Hematopoietic multipotent progenitor cell treated with erythropoietin and hydrocortisone succinate and interleukin-3 and kit ligand, for 4 days (in vitro differentiated cells): ENCODE results near the gene RNF169.

Experiments used
- DNase-seq: peaks from one replicate; pipeline ENCODE4 v3.0.0-alpha.2; 2015

The RNF169 gene, protein sequence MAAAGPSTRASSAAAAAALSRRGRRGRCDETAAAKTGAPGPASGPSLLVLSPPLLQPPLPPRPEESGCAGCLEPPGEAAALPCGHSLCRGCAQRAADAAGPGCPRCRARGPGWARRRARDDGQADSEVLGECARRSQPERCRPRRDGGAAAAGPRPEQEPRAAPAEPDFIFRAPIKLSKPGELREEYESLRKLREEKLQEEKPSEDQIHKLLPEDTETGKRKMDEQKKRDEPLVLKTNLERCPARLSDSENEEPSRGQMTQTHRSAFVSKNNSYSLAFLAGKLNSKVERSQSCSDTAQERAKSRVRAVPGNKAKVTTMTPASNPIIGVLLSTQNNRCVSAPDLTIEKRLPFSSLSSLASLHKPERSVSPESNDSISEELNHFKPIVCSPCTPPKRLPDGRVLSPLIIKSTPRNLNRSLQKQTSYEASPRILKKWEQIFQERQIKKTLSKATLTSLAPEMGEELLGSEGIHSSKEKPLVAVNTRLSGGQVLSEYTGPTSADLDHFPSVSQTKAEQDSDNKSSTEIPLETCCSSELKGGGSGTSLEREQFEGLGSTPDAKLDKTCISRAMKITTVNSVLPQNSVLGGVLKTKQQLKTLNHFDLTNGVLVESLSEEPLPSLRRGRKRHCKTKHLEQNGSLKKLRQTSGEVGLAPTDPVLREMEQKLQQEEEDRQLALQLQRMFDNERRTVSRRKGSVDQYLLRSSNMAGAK

DNA sequence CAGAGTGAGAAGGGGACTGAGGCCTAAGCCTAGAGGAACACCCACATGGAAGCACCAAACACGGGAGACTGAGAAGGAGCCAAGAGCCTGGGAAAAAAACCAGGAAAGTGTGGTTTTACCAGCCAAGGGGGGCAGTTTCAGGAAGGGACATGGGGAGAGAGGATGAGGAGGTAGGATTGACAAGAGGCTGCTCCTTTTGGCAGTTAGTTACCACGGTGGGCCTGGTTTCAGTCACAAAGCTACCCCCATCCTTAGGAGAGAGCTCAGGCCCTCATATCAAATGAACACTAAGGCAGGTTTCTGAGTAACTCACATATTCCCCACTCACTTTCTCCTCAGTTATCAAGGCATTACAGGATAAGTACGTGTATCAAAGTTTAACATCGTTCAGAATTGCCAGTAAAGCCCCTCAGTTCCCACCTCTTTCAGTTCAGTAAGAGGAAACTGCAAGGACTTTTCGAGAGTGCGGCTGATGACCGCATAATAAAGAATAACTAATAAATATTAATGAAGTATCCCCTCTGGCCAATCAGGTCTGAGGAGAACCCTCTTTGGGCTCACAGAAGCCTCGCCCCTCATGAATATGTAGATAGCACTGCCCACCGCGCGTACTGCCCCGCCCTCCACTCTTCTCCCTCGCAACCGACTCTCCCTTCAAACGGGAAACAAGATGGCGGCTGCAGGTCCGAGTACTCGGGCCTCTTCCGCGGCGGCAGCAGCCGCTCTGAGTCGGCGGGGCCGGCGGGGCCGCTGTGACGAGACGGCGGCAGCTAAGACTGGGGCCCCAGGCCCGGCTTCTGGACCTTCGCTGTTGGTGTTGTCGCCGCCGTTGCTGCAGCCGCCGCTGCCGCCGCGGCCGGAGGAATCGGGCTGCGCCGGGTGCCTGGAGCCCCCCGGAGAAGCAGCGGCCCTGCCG, at the start of gene RNF169:
Gene RNF169, plus strand, starts transcription at position 639 of the 916 bp plus-strand sequence. Its CDS starts 32 bp downstream, at position 671.
- peak; percentile 99 for DNase-seq

DNA sequence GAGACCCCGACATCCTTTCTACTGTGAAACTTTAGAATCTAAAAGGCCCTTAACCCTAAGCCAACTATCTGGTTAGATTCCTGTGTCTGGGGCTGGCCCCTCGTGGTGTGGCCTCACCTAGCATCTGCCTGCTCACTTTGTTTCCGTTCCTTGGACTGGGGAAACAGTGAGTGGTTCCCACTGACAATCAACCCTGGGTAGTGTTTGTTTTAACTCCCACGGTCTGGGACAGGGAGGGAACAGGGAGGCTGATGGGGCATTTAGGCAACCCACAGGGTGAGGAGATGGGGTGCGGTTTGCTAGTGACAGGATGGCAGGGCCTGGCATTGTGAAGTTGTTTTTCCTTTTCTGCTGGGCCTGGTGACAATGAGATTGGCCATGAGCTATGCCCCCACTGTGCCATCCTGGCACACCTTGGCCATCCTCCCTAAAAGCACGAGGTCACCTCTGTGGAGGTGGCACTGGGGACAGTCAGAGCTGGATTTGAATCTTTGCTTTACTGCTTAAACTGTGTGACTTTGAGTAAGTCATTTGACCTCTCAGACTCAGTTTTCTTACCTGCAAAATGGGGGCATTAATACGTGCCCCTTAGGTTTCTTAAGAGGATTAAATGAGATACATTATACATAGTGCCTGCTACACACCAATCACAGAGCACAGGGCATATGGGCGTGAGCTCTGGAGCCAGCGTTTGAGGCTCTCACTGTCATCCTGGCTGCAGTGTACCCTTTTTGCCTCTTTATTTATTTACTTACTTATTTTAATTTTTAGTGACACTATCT, 48.8 kb upstream of the RNF169 start:
- no peak for DNase-seq

DNA sequence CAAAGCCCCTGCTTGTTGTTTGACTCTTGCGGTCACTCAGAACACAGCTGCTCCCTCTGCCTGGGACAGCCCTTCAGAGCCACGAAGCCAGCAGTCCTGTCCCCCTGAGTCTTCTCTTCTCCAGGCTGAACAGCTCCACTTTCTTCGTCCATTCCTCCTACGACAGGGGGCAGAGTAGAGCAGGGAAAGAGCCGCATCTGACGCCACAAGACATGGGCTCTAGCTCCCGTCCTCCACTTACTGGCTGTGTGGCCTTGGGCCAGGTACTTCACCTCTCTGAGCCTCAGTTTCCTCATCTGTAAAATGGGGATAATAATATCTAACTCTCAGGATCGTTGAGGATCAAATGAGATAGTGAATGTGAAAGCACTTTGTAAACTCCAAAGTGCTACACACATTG, 47.3 kb upstream of the RNF169 start:
- peak; percentile 43 for DNase-seq

DNA sequence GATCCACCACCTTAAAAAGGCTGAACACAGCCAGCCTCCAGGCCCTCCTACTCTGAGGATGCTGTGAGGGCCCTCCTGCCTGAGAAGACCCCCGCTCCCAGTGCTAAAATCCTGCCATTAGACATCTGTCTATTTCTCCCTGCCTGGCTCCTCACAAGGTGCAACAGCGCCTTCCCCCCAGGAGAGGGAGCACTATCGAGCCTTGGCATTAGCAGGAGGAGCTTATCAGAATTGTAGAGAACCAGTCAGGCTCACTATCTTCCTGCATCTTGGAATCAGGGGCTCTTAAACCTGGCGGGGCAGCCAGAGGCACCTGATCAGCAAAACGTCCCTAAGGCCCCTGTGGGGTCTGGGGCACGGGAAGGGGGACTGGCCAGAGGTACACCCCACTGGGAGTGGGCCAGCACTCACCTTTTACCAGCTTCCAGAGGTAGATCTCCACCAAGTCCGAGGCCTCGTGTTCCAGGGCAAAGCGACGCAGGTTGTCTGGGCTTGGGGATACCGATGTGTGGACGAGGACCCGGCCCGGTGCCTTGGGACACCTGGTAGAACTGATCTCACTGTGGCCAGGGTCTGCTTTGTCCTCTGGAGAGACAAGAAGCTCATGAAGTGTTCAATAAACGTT, 46.2 kb upstream of the RNF169 start:
- DNase-seq = peak; percentile 84

DNA sequence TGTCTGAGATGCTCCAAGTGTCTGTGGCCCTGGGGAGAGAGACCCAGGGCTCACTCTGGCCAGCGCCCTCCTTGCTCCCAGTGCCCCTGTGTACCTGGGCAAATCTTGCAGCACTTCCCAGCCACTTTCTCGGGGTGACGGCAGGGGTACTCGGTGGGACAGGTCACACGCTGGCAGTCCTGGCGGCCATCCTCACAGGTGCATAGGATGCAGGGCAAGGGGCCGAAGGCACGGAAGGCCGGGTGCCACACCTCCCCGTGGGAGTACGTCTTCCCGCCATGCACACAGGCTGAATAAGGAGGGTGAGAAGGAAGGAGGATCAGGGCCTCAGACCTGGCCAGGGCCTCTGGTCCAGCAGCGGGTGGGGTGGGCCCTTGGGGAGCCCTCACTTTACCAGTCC, 45.4 kb upstream of the RNF169 start:
- no peak for DNase-seq

DNA sequence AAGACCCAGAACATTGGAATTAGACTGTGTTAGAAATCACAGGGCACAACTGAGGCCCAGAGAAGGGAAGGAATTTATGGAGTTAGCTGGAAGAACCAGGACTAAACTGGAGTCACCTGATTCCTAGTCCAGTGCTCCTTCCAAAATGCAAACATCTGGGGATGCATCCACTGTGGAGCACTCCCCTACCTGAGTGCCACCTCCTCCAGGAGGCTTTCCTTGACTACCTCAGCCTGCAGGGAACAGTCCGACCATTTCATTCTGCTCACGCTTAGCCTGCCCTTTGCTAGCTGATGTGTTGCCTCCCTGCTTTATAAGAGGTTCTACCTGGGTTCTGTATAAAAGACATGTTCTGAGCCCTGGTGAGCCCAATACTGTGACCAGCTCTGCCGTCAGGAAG, 41.5 kb upstream of the RNF169 start:
- no peak for DNase-seq

DNA sequence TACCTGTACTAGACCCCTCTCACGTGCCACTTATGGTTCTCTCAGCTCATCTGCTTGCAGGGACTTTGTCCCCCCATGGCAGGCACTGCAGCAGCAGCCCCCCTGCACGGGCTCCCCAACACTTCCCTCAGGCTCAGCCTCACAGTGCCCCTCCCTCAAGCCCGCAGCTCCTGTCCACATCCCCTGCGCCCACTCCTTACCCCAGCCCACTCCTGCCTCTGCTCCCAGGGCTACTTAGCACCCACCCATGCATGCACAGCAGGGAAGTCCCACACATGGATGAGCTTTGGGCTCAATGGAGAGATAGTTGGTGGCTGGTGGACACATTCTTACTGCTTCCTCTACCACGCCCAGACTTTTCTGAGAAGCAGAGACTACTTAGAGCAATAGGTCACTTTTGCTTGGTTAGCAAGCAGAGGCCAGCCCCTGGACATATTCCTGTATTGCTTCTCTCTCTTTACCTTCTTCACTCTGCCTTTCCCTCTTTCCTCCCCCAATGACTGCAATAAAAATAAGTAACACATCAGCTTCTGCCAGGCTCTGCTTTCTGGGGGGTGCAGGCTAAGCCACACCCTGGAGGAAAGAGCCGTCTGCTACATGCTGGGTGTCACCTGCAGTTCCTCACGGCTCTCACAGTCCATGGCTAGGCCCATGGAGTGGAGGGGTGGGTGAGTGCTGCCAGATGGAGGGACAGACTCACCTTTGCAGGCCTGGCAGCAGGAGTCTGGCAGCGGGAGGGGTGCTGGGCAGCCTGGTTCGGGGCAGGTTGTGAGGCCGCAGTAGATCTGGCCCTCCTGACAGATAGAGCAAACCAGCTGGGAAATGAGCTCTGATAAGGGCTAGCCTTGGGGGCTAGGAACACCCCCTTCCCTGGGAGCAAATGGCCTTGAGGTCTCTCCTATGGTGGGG, 40.8 kb upstream of the RNF169 start:
- DNase-seq = no peak

DNA sequence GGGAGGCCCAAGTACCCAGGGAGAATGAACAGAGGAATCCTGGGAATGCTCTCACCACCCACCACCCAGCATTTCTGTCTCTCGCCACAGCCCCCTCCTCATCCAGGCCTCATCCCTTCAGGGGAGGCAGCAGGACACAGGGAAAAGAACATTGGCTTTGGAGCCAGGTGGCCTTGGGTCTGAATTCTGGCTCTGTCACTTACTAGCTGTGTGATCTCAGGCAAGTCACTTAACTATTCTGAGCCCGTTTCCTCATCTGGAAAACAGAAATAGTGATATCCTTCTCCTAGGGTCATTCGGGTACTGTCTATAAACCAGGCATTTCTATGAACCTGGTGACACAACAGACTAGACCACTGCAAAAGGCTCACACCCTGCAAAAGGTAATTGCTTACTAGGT, 39.5 kb upstream of the RNF169 start:
- no peak for DNase-seq

DNA sequence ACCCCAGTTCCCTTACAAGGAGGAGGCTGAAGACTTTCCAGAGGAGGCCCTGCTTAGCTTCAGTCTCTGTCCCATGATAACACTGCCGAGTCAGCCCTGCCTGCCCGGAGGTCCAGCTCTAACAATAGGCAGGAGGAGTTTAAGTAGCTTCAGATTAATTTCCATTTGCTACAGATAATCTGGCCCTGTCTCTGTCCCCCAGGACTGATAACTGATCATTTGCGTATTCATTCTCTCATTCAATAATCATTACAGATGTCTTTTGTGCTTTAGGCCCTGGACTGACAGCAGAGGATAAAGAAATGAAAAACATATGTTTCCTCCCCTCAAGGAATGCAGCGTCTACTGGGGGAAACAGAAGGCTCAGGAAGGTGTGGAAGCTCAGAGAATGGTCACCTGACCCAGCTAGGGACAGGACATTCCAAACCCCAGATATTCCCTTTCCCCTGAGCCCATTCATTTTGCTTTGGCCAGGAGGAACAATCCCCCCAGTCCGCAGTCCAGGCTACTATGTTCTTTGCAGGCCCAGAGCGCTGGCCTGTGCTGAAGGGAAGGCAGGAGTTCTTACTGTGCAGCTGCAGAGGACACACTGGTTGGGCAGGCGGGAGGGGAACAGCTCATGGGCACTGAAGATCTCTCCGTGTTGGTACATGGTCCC, 38.2 kb upstream of the RNF169 start:
- DNase-seq = peak; percentile 43

DNA sequence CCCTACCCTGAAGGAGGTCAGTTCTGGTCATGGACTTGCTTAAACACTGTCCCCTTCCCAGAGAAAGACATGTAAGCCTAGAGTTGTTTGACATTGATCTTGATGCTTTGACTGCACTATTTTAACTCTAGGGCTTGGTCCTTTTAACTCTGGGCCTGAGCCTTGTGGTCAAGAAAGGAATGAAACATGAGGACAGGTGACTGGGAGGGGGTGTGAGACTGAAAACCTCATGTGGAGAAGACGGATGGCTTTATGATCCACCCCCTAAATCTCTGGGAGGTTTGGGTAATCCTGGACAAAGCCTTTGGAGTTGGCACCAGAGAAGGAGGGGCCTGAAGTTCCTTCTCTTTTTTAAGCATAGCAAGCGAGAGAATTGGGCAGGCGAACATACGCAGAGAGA, 35.0 kb upstream of the RNF169 start:
- DNase-seq = no peak

DNA sequence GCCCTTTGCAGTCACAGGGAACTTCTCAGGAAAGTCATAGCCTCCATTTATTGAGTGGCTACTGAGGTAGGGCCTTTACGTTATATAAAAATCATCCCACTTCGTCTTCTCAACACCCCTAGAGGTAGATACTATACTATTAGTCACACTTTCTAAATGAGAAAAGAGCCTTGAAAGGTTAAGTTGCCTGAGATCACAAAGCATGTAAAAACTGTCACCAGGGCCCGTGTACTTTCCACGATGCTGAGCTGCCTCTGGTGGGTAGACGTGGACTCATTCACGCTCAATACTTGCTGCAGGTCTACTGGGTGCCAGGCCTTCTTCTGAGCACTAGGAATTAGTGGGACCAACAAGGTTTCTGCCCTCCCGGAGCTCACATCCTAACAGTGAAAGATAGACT, 33.7 kb upstream of the RNF169 start:
- DNase-seq = no peak

DNA sequence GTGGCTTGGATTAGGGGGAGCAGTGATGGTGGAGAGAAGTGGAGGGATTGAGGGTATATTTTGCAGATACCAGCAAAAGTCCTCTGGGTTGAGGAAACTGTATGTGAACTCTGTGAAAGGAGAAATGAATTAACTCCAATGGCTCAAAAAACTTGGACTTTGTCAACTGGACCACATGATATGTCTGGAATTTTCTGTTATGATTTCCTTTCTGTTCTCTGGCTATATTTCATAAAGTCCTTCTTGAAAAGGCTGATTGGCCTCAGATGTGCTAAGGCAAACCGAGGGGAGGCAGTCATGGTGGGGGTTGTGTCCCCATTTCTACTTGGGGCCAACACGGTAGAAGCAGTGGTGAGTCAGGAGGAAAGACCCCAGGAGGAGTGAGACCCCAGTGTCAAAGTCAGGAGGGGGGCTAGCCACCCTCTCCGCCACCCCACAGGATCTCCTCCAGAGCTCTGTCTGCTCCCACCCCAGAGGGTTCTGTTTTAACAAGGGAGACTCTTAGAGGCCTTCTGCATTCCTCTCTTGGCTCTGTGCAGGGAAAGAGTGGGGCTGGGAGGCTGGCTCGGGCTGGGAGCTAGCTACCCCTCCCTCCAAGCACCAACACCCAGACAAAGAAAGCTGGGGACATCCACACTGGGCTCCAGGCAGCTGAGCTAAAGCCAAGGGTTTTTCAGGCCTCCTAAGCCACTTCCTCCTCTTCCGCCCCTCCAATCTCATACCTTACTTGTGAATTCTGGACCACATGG, 31.3 kb upstream of the RNF169 start:
- no peak for DNase-seq

DNA sequence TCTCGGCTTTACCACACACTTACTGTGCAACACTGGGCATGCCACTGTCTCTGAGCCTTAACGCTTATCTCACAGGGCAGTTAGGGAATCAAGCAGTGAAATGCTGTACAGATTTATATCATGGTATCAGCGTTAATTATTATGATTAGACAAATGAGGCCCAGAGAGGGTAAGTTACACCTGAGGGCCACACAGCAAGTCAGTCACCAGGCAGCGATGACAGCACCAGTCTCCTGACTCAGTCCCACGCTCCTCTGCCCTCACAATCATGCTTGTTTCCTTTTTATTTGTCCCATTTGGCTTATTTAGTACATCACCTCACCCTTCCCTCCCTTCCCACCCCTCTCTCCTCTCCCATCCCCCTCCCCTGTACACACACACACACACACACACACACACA, 29.6 kb upstream of the RNF169 start:
- DNase-seq = no peak

DNA sequence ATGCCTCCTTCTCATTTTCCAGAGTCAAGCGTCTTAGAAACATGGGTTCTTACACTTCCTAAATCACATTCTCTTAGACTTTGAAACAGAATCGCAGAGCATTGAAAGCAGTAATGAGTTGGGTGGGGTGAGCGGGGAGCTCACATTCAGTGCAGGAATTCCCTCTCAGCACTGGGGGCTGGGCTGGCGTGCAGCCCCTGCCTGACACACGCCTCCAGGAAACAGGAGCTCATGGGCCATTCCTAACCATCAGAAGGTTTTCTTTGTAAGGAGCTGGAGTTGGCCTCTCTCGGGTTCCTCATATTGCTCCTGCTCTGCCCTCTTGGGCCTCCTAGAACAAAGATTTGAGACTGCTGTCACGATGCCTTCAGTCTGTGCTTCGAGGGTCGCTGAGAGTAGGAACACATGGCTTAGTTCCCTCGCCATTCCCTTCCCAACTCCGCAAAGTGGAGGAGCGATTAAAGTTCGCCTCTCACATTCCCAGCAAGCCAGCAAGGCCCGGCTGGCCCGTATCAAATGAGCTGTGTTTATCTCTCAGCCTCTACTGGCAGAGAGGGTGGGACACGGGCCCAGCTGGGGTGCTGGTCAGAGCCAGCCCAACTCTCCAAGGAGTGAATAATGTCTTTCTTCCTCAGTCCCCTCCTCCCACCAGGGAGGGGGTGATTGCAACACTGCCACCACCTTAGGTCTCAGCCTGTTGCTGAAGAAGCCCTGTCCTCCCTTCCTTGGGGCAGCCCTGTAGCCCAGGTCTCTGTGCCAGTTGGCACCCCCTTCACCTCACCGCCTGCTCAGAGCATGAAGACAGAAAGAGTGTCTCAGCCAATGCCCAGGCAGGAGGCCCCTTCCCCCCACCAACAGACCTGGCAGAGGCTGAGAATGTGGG, 27.8 kb upstream of the RNF169 start:
- no peak for DNase-seq

DNA sequence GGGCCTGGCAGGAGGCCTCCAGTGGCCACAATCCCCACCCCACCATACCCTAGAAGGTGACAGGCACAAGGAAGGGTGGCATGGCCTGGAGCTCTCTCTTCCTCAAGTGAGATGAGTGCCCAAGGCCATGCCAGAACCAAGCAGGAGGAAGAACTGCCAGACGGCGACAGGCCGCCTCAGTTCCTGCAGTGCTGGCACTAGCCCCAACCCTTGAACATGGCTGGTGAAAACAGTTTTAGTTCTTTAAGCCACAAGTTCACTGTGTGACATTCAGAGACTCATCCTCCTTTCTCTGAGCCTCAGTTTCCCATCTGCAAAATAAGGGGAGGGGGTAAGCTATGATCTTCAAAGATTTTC, 27.2 kb upstream of the RNF169 start:
- DNase-seq = no peak

DNA sequence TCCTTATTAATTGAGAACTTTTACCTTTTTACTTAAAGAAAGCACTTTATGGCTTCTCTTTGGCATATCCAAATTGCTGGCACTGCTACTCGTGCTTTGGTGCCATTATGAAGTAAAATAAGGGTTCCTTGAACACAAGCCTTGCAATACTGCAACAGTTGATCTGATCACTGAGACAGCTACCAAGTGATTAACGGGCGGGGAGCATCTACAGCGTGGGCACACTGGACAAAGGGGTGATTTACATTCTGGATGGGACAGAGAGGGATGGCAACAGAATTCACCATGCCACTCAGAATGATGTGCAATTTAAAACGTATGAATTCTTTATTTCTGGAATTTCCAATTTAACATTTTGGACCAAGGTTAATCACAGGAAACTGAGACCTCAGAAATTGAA, 25.1 kb upstream of the RNF169 start:
- no peak for DNase-seq

DNA sequence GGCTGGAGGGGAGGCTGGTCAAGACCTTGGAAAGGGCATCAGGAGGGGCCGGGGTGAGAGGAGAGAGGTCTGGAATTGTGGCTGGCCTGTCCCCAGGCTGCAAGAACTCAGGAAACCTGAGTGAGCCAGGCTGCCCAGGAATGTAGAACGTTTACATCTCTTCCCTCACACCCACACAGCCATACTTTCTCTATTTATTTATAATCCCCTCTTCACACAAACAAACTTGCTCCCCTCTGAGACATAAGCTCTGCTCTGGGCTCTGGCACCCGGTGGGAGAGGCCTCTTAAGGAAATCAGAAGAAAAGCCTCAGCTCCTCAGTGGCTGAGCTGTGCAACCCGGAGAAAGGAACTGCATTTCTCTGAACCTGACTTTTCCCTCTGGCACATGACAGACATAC, 22.9 kb upstream of the RNF169 start:
- no peak for DNase-seq

DNA sequence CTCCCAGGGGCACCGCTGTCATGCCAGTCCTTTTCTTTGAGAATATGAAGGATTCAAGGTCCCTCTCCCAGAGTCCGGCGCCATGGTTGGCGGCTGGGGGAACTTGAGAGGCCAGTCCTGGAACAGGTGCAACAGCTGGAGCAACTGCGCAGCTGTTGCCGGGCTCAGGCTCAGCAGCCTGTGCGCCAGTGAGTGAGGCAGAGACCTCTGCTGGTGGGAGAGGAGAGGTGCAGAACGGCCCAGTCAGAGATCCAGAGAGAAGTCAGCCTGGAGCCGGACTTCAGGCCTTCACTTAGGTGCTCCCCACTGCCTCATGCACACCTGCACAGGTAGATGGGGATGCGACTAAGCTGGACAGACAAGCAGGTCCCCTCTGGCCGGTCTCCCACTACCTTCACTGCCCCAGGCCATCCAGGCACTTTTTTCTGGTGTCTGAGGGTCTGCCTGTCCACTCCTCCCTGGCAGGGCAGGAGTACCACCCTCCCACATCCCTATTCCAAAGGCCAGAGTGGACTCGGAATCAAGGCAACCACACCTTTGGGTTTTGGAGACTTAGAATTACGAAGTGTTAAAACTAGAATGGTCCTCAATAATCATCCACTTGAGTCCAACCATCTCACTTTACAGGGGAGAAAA, 22.0 kb upstream of the RNF169 start:
- DNase-seq = peak; percentile 82
